Activated naive CD4-positive, alpha-beta T cell treated with anti-CD3 and anti-CD28 coated beads, Interleukin-2, amount 50 U/mL, for 24 hours (primary cell): Measurements from ENCODE around the gene VMP1.
A peak's percentile ranks its signal among the peaks of the same experiment; 100 is the strongest.
"Not testable (repeated sequence)": the region's sequence is repeated elsewhere in the genome, so short reads cannot be mapped to it uniquely, and the experiment has no call there.

Source experiments
- H3K27ac Mint-ChIP-seq: one replicate; pipeline ENCODE4 v1.8.0; 2021; ENCODE audit warnings: mild to moderate bottlenecking, mixed read lengths
- H3K27me3 Mint-ChIP-seq: one replicate; pipeline ENCODE4 v1.8.0; 2021; ENCODE audit warnings: mixed read lengths
- H3K36me3 Mint-ChIP-seq: one replicate; pipeline ENCODE4 v1.8.0; 2021; ENCODE audit warnings: mixed read lengths
- H3K4me1 Mint-ChIP-seq: one replicate; pipeline ENCODE4 v1.8.0; 2021; ENCODE audit warnings: mixed read lengths
- H3K4me3 Mint-ChIP-seq: one replicate; pipeline ENCODE4 v1.8.0; 2021; ENCODE audit warnings: mild to moderate bottlenecking, mixed read lengths
- H3K9me3 Mint-ChIP-seq: one replicate; pipeline ENCODE4 v1.8.0; 2021; ENCODE audit warnings: mixed read lengths

VMP1 gene

GRCh38 chr17:59856859-59857794, 149.7 kb downstream of the VMP1 start:
- no peaks in the 10 kb centered on the region for H3K9me3 Mint-ChIP-seq
- H3K4me1 Mint-ChIP-seq, result peaks cover 46% of the 10 kb centered on the region
- no peak overlapping the region for H3K4me3 Mint-ChIP-seq
- peak overlapping the region; percentile 38 for H3K27ac Mint-ChIP-seq
- H3K27me3 Mint-ChIP-seq, result no peaks in the 10 kb centered on the region
- peaks cover 5% of the 10 kb centered on the region for H3K36me3 Mint-ChIP-seq

DNA sequence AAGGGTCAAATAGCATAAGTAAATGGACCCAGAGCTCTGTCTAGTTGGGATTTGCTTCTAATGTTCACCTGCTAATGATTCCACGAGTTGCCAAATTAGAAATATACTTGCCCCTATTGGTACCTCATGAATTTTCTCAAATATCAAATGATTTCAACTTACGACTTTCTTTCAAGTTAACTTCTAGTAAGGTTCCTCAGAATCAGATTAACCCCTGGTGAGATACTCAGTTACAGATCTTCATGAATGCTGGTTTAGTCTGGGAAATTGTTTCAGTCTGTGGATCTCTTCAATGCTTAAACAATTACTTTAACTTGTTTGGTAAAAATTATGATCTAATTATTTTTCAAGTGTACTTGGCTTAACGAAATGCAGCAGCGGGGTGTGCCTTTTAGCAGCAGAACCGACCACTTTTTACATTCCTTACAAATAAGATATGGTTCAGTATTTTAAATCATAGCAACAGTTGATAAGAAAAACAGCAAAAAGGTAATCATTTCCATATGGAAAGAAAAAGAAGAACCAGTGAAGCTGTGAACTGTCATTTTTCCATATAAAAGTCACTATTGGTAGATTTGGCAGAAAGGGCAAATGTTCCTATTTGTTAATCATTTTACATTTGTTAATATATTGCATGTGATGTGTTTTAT, 150.8 kb downstream of the VMP1 start:
- no peaks in the 10 kb centered on the region for H3K9me3 Mint-ChIP-seq
- H3K27me3 Mint-ChIP-seq, result no peaks in the 10 kb centered on the region
- peaks cover 34% of the 10 kb centered on the region for H3K4me1 Mint-ChIP-seq
- peaks cover 2% of the 10 kb centered on the region for H3K36me3 Mint-ChIP-seq
- no peak overlapping the region for H3K4me3 Mint-ChIP-seq
- peak overlapping the region; percentile 74 for H3K27ac Mint-ChIP-seq

DNA sequence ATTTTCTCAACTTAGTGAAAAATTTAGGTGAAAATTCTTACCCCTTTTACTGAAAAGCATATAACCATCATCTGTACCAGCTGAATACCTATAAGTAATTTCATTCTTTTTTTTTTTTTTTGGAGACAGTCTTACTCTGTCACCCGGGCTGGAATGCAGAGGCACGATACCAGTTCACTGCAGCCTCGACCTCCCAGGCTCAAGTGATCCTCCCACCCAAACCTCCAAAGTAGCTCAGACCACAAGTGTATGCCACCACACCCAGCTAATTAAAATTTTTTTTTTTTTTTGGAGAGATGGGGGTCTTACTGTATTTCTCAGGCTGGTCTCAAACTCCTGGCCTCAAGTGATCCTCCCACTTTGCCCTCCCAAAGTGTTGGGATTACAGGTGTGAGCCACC, 151.5 kb downstream of the VMP1 start:
- no peaks in the 10 kb centered on the region for H3K9me3 Mint-ChIP-seq

DNA sequence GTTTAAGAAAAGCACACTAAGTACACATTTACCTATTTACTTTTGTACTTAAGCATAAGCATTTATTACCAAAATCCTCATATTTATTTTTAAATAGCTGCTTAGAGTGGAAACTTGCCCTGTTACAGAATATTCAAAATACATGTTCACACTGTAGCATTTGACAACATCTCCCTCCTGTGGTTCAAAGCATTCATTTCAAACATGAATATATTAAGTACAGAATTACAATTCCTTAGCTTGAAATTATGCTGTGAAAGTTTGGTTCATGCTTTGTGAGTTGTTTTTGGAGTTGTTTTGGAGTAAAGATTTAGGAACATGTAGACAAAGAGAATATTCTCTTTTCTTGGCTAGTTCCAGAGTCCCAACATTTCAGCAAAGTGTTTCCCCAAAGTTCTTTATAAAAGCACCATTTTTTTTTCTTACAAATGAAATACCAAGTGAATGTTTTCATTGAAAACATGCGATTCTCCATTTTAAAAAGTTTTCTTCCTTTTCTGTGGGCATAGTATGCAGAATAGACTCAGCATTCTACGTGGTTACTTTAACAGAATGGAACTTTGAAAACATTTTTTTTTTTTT, 152.1 kb downstream of the VMP1 start:
- H3K9me3 Mint-ChIP-seq, result no peaks in the 10 kb centered on the region
- H3K27me3 Mint-ChIP-seq, result no peaks in the 10 kb centered on the region
- peaks cover 30% of the 10 kb centered on the region for H3K4me1 Mint-ChIP-seq
- H3K36me3 Mint-ChIP-seq, result peaks cover 5% of the 10 kb centered on the region
- peak overlapping the region; percentile 30 for H3K4me3 Mint-ChIP-seq
- H3K27ac Mint-ChIP-seq, result peak overlapping the region; percentile 84

More for the DNA sequence above, 151.5 kb downstream of the VMP1 start:
- H3K27ac Mint-ChIP-seq, result no peak overlapping the region
- no peak overlapping the region for H3K4me3 Mint-ChIP-seq
- H3K36me3 Mint-ChIP-seq, result peaks cover 5% of the 10 kb centered on the region
- H3K27me3 Mint-ChIP-seq, result no peaks in the 10 kb centered on the region
- peaks cover 30% of the 10 kb centered on the region for H3K4me1 Mint-ChIP-seq

GRCh38 chr17:59863616-59864015, 156.2 kb downstream of the VMP1 start:
- H3K4me1 Mint-ChIP-seq, result peaks cover 9% of the 10 kb centered on the region
- no peaks in the 10 kb centered on the region for H3K9me3 Mint-ChIP-seq
- no peaks in the 10 kb centered on the region for H3K27me3 Mint-ChIP-seq
- no peak overlapping the region for H3K4me3 Mint-ChIP-seq
- H3K27ac Mint-ChIP-seq, result no peak overlapping the region
- H3K36me3 Mint-ChIP-seq, result peaks cover 5% of the 10 kb centered on the region

DNA sequence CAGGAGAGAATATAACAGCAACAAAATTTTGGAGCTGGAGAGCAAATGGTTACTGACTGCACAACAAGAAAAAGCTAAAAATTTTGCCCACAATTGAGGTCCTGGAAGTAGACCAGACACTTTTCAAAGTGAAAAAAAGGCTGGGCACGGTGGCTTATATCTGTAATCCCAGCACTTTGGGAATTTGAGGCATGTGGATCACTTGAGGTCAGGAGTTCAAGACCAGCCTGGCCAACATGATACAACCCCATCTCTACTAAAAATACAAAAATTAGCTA, 162.4 kb downstream of the VMP1 start:
- Mint-ChIP-seq H3K4me3 (no peak overlapping the region), H3K36me3 (peaks cover 2% of the 10 kb centered on the region), H3K4me1 (no peaks in the 10 kb centered on the region), H3K27ac (peak overlapping the region; percentile 8), H3K9me3 (no peaks in the 10 kb centered on the region), H3K27me3 (no peaks in the 10 kb centered on the region)

DNA sequence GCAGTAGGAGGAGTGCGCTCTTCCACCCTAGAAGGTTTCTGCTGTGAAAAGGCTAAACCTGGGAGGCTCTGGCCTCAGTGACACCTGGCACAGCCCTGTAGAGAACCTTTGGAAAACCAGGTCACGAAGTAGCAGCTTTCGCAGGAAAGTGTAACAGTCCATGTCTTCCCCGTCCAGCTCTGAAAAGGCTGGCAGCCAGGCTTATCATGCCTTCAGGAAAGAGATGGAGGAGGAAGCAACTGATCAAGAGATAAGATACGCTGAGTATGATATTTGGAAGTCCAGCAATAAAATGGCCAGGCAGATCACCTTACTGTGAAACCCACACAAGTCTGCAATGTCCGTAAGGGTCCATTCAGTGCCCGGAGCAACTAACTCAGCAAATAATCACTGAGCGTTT, 163.0 kb downstream of the VMP1 start:
- Mint-ChIP-seq H3K4me3 (no peak overlapping the region), H3K27ac (no peak overlapping the region), H3K27me3 (no peaks in the 10 kb centered on the region), H3K36me3 (peaks cover 2% of the 10 kb centered on the region), H3K9me3 (no peaks in the 10 kb centered on the region), H3K4me1 (no peaks in the 10 kb centered on the region)

DNA sequence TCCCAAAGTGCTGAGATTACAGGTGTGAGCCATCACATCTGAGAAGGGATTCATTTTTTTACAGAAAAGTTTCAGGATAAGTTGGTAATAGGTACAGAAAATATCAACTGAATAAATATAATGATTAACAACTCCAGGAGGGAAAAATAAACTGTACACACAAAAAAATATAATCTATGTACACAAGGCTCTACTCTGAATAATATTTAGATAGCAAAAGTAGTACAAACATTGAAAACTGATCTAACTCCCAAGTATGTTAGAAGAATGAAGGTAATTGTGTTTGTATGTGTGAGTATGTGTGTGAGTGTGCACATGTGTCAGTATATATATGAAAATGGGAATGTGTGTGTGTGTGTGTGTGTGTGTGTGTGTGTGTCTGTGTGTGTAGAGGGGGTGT, 164.9 kb downstream of the VMP1 start:
- Mint-ChIP-seq H3K4me3 (no peak overlapping the region), H3K4me1 (no peaks in the 10 kb centered on the region), H3K27me3 (no peaks in the 10 kb centered on the region), H3K9me3 (no peaks in the 10 kb centered on the region), H3K36me3 (peaks cover 2% of the 10 kb centered on the region), H3K27ac (no peak overlapping the region)

DNA sequence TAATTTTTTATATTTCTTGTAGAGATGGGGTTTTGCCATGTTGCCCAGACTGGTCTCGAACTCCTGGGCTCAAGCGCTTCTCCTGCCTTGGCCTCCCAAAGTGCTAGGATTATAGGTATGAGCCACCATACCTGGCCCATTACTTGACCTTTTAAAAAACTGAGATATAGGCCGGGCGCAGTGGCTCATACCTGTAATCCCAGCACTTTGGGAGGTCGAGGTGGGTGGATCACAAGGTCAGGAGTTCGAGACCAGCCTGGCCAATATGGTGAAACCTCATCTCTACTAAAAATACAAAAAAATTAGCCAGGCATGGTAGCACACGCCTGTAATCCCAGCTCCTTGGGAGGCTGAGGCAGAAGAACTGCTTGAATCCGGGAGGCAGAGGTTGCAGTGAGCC, 166.0 kb downstream of the VMP1 start:
- not testable (repeated sequence) for H3K4me1 Mint-ChIP-seq, H3K36me3 Mint-ChIP-seq, H3K4me3 Mint-ChIP-seq, H3K27ac Mint-ChIP-seq, H3K9me3 Mint-ChIP-seq, H3K27me3 Mint-ChIP-seq

- H3K9me3 Mint-ChIP-seq, result no peaks in the 10 kb centered on the region
- H3K4me1 Mint-ChIP-seq, result no peaks in the 10 kb centered on the region
- H3K27ac Mint-ChIP-seq, result no peak overlapping the region
- H3K4me3 Mint-ChIP-seq, result no peak overlapping the region
- peaks cover 2% of the 10 kb centered on the region for H3K36me3 Mint-ChIP-seq
- H3K27me3 Mint-ChIP-seq, result no peaks in the 10 kb centered on the region
Measured at GRCh38 chr17:59874376-59874775, 166.9 kb downstream of the VMP1 start.

DNA sequence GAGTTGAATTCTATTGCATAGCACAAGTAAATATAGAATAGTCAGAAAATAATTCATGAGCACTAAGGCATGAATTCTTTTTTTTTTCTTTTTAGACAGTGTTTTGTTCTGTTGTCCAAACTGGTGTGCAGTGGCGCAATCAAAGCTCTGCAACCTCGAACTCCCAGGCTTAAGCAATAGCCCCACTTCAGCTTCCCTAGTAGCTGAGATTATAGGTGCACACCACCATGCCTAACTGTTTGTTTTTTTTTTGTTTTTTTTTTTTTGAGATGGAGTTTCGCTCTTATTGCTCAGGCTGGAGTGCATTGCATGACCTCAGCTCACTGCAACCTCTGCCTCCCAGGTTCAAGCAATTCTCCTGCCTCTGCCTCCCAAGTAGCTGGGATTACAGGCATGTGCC, 168.7 kb downstream of the VMP1 start:
- Mint-ChIP-seq H3K4me3 (no peak overlapping the region), H3K27ac (no peak overlapping the region), H3K4me1 (no peaks in the 10 kb centered on the region), H3K36me3 (peaks cover 5% of the 10 kb centered on the region), H3K27me3 (no peaks in the 10 kb centered on the region), H3K9me3 (no peaks in the 10 kb centered on the region)

DNA sequence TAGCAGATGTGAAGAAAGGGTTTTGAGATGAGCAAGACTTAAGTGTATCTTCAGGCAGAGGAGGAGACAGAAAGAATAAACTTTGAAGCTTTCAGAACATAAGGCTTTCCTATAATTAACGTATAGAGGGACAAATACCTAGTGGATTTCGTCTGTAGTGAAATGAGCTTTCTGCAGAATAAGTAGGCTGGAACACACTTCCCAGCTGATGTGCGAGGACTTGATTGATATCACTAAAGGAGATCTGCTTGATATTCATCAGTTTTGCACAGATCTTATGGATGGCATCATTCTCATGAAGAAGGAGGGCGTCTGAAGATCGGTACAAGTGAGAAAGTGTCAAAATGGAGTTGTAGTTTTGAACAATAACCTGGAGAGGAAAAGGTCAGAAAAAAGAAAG, 170.5 kb downstream of the VMP1 start:
- Mint-ChIP-seq H3K4me1 (no peaks in the 10 kb centered on the region), H3K36me3 (peaks cover 5% of the 10 kb centered on the region), H3K9me3 (no peaks in the 10 kb centered on the region), H3K27me3 (no peaks in the 10 kb centered on the region), H3K4me3 (no peak overlapping the region), H3K27ac (no peak overlapping the region)

DNA sequence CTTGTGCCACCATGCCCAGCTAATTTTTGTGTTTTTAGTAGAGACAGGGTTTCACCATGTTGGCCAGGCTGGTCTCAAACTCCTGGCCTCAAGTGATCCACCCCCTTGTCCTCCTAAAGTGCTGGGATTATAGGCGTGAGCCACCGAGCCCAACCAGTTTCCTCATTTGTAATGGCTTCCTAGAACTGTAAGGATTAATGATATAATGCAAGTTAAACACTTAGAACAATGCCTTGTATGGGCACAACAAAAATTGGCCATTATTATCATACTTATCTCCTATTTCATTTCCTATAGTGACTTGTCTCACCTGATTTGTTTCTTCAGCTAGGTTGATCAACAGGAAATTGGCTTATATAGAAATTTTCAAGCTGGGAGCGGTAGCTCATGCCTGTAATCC, 171.2 kb downstream of the VMP1 start:
- Mint-ChIP-seq H3K27ac (no peak overlapping the region), H3K4me1 (no peaks in the 10 kb centered on the region), H3K4me3 (no peak overlapping the region), H3K36me3 (peaks cover 5% of the 10 kb centered on the region), H3K9me3 (no peaks in the 10 kb centered on the region), H3K27me3 (no peaks in the 10 kb centered on the region)

DNA sequence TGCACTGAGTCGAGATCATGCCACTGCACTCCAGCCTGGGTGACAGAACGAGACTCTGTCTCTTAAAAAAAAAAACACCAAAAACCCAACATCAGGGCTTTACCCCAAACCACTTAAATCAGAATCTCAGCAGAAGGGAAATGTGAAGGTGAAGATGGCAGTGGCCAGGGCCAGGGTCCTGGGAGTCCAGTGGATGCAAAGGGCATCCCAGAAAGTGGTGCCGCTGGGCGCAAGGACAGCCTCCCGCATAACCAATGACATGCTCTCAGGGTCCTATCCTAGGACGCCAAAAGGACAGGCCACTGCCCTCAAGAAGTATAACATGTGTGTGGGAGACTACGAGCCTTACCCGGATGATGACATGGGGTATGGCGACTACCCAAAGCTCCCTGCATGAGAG, 177.4 kb downstream of the VMP1 start:
- Mint-ChIP-seq H3K4me3 (no peak overlapping the region), H3K27me3 (no peaks in the 10 kb centered on the region), H3K9me3 (no peaks in the 10 kb centered on the region), H3K4me1 (peaks cover 21% of the 10 kb centered on the region), H3K27ac (no peak overlapping the region), H3K36me3 (peaks cover 8% of the 10 kb centered on the region)

DNA sequence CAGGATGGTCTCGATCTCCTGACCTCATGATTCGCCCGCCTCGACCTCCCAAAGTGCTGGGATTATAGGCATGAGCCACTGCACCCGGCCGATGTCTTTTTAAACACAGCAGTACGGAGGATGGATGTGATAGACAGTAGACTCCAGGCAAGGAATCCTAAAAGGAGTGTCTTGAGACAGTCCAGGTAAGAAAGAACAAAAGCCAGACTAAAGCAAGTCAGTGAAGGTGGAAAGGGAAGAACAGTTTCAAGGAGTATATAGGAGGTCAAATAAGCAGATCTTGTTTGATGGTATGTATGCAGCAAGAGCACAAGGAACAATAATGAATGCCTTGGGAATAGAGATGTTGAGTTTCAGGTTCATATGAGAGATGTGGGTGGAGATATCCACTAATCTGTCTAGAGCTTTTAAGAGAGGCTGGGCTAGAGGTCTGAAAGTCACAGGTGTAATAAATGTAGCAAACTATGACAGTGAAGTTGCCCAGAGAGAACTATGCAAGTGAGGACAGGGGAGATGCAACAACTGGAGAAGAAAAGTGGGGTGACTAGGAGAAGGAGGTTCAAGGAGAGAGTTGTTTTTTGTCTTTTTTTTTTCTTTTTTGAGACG, 180.8 kb downstream of the VMP1 start:
- Mint-ChIP-seq H3K4me3 (peak overlapping the region; percentile 31), H3K27me3 (no peaks in the 10 kb centered on the region), H3K36me3 (peaks cover 10% of the 10 kb centered on the region), H3K4me1 (peaks cover 46% of the 10 kb centered on the region), H3K27ac (peak overlapping the region; percentile 90), H3K9me3 (no peaks in the 10 kb centered on the region)

DNA sequence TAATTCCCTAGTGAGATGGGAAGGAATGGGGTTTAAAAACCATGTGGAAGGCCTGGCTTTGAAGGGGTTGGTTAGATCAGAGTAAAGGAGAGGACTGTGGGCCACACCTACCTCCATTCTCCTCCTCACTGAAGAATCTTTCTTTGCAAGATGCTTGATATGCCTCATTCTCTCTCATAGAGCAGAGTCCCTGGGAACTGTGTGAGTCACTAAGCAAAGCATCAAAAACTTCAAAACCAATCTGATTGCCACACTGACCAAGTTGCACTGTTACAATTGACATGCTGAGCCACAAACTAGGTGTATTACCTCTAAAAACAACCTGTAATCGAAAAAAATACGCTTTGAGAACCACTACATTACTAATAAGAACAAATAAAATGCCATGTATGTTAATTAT, 183.3 kb downstream of the VMP1 start:
- H3K4me3 Mint-ChIP-seq, result peak overlapping the region; percentile 71
- peak overlapping the region; percentile 68 for H3K27ac Mint-ChIP-seq
- H3K9me3 Mint-ChIP-seq, result no peaks in the 10 kb centered on the region
- H3K36me3 Mint-ChIP-seq, result peaks cover 10% of the 10 kb centered on the region
- no peaks in the 10 kb centered on the region for H3K27me3 Mint-ChIP-seq
- H3K4me1 Mint-ChIP-seq, result peaks cover 58% of the 10 kb centered on the region
